Fibroblast of skin of back (primary cell): ENCODE data around the gene PTPRQ.

Experiments used
- DNase-seq: peaks from one replicate; pipeline ENCODE4 v3.0.0-alpha.2; 2013

The PTPRQ gene

DNA sequence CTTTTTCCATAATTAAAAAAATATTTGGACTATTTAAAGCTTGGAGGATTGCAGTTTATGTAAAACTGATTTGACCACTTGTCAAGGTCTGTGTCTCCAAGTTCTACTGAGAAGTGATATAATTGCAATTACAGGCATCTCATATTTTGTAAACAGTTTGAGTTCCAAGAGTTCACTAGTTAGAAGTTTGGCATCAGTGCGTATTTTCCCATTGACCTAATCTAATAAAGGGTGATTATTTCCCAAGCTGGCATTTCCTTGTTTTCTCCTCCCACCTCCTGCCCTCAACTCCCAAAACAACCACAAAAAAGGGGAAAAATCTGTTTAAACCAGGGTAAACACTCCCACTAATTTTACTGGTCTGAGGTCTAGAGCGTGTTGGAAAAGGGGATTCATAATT, 260.4 kb downstream of the PTPRQ start:
- DNase-seq = no peak

DNA sequence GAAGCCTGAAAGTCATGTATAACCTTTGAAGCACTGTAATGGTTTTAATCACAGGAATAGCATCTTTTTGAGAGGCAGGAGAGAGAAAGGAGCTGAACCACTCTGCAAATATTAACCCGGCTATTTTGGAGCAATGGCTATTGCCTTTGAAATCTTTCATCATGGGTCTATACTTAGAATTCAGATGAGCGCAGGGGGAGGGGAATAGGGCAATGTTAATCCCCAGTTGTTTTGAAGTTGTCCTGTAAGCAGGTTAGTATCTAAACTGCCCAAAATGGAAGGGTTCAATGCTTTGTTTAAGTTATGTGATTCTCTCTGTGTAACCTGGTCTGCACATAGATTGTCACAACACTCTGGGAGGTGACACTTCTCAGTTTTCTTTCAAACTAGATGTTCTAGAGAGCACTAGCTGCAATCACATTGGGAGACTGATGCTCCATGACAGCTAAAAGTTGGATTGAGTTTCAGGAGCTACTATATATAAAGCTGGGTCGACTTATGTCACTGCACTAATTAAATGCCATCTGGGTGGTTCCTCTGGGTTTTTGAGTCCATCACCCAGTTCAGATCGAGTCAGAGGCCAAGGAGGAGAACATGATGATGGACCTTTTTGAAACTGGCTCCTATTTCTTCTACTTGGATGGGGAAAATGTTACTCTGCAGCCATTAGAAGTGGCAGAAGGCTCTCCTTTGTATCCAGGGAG, 263.2 kb downstream of the PTPRQ start, which contains the start of gene MYF6:
Gene MYF6 (plus strand): TSS at position 509 of the 704 bp plus-strand sequence. CDS start 86 bp downstream, at position 595.
- DNase-seq = no peak

DNA sequence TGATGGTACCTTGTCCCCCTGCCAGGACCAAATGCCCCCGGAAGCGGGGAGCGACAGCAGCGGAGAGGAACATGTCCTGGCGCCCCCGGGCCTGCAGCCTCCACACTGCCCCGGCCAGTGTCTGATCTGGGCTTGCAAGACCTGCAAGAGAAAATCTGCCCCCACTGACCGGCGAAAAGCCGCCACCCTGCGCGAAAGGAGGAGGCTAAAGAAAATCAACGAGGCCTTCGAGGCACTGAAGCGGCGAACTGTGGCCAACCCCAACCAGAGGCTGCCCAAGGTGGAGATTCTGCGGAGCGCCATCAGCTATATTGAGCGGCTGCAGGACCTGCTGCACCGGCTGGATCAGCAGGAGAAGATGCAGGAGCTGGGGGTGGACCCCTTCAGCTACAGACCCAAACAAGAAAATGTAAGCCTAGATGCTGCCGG, 263.8 kb downstream of the PTPRQ start:
- DNase-seq = no peak

DNA sequence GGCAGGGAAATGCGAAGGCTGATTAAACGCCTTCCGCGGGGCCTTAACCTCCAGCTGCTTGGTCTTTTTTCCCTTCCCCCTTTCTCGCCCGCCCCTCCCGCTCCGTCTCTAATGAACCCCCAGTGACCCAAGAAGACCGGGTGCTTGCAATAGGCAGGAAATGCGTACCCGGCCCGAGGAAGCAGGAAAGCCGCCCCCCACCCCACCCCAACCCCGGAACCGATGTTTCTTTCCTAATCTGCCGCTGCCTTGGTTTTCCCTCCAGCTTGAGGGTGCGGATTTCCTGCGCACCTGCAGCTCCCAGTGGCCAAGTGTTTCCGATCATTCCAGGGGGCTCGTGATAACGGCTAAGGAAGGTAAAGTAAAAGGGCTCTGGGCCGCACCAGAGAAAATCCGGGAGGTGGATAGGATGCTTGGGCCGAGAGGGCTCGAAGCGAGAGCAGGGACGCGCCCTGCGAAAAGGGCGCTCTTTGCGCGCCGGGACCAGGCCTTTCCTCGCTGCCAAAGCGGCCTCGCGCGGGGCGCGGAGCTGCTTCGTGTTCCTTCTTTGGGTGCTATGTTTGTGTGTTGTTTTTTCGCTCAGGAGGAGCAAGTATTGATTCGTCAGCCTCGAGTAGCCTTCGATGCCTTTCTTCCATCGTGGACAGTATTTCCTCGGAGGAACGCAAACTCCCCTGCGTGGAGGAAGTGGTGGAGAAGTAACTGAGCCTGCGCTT, 264.4 kb downstream of the PTPRQ start:
- DNase-seq = peak; percentile 5

DNA sequence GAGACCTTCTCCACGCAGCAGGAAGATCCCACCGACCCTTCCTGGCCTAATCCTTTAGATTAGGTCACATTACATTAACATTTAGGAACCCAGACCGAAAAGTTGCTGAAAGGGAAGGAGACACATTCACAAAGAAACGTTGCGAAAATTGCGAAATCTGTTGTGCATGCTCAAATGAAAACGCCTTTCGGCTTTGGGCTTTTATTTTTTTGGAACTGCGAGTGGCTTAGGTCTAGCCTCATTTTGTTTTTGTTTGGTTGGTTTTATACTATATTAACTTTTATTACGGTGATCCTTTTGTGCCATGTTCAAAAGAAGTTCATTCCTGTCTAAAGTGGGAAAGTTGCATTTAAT, 264.9 kb downstream of the PTPRQ start:
- no peak for DNase-seq

DNA sequence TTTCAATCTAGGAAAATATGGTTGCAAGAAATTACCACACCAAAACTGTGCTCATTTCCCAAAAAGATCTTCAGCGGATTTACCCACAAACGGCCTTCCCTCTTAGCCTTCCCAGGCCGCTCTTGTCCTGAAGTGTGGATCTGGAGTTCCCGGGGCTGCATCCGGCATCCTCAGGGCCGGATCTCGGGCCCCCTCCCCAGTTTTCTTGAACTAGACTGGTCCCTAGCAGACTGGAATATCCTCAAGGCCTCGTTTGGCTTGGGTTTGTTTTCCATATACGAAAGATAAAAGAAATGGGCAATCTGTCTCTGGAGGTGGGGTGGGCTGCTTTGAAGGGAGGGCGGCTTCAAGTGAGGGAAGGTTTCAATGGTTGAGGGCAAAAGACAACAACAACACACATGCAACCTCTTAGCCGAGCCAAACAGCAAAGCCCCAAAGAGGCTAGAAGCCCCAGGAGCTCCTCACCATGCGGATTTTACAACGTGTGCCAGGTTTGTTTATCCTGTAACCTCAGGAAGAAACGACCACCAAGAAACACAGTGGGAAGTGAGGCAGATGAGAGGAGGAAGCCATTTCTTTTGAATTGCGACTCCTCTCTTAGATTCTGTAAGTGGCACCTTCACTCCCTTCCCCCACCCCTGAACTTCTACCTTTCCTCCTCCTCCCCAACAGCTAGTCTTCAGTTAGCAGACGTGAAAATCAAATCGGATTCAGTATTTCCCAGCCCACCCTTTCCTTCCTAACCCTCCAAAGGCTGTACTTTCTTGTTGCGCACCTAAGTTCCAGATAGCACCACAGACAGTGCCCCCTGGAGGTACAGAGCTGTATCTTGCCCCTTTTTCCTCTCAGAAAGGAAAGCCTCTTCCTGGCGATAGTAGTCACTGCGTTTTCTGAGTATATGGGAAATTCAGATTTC, 266.0 kb downstream of the PTPRQ start:
- DNase-seq = no peak

DNA sequence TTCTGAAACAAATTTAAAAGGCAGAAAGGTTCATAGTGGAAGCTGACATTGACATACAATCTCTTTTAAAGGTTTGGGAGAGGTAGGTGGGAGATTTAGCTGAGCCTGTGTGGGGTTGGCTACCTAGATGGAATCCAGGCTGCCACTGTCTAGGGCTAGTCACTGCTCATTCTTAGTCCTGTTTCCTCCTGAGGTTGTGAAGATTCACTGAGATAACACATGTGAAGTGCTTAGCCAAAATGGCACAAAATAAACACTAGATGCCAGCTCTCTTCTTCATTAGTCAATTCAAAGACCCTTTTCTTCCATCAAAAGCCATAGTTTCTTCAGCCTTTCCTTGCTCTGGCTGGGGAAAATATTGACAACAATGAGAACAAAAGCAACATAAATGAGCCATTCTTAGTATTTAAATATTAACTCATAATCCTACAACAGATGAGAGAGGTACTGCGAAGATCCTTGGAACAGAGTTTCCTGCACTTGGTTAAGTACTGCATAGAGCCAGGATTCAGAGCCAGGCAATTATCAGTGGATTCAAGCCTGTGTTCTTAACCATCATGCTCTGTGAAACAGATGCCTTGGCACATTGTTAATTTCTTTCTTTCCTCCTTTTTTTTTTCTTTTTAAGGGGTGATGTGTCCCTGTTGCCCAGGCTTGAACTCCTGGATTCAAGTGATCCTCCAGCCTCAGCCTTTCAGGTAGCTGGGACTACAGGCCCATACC, 266.9 kb downstream of the PTPRQ start:
- no peak for DNase-seq

DNA sequence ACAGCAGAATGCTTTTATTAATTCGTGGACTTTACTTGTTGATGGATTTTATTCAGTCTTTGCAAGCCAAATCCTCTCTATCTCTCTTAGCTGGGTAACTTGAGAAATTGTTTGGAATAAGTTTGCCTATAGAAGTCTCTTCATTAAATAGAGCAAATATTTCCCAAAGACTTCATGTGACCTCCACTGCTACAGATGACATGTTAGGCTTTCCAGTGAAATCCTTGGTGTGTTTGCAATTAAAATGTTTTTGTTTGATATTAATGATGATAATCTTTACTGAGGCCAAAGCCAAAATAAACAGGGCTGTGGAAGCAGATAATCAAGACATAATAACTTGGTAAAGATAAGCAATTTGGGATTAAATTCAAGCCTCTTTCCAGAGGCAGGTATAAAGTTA, 267.8 kb downstream of the PTPRQ start:
- no peak for DNase-seq

DNA sequence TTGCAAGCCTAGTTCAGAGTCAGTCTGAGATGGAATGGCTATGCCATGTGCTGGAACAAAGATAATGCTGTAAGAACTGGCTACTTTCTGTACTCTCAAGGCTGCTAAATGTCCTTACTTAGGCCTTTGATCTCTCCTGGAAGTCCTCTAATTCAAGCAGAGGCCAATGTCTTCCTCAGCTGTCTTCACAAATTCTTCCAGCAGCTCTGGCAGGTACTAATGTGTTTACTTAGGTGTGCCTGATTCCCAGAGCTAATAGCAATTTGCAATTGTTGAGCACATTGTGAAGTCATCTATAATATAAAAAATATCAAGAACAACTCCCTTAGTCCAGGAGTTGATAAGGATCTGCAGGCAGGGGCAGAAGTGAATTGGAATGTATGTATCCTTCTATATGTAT, 268.8 kb downstream of the PTPRQ start:
- DNase-seq = no peak

DNA sequence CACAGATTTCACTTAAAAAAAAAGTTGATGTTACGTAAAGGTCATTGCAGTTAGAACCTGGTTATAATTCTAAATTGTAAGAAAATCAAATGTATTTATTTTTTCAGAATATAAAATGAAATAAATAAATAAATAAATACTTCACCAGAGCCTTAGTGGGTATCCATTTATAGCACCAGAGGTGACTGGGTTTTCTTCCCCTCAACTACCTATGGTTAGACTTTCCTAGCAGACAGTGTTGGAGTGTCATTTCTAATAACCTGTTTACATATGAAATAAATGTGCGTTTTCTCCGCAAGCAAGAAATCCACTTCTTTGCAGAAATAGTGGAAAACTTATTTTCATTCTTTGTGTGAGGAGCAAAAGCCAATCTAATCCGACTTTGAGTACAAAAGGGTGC, 269.4 kb downstream of the PTPRQ start:
- DNase-seq = no peak

DNA sequence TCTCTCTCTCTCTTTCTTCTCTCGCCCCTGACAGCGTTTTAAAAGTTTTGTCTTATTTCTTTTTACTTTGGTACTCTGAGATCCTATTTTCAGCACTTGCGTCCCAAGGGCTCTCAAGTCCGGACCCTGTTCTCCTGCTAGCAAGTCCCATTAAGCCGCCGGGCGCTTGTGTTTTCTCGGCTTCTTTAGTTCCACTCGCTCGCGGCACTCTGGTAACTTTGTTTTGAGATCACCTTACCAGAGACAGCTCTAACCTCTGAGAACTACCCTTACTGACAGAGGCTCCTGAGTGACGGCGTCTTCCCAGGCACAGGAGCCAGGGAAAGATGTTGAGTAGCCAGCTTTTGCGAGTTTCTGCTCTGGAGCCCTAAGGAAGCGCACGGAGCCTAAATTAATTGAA, 270.0 kb downstream of the PTPRQ start:
- no peak for DNase-seq

DNA sequence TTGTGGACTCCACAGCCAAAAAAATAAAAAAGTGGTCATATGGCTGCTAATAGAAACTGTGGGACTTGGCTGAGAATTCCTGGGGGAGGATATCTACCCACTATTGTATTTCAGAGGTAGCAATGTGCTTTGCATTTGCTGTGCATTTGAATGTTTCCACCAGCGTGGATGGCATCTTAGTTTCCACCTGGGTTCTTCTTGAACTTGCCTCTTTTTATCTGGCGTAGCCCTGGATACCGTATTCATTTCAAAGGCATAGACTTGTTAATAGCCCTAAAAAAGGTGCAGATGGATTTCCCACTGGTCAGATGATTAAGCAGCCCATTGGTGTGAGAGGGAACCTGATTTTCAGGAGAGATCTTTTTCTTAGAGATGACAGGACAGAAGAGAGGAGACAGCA, 270.8 kb downstream of the PTPRQ start:
- DNase-seq = no peak

DNA sequence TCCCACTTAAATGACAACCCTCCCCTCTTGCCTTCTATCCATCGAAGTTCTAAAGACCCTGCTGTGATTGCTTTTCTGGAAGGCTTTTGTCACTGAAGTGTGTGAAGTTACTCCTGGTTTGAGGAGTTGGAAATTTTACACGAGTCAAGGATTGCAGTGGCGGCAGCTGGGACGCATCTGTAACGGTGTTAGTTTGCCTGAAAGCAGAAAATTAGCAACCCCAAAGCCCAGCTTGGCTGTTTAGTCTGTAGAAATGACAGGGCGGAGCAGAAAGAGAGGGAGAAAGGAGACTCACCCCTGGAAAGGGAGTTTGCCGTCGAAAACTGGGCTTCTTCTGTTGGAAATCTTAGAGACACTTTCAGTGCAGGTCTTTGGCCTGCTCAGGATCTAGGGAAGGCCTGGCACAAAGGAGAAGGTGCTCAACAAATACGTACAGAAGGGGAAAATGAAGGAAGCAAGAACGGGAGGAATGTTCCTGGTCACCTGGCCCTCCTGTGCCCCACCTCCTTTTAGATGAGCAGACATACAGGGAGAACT, 271.7 kb downstream of the PTPRQ start:
- DNase-seq = no peak

DNA sequence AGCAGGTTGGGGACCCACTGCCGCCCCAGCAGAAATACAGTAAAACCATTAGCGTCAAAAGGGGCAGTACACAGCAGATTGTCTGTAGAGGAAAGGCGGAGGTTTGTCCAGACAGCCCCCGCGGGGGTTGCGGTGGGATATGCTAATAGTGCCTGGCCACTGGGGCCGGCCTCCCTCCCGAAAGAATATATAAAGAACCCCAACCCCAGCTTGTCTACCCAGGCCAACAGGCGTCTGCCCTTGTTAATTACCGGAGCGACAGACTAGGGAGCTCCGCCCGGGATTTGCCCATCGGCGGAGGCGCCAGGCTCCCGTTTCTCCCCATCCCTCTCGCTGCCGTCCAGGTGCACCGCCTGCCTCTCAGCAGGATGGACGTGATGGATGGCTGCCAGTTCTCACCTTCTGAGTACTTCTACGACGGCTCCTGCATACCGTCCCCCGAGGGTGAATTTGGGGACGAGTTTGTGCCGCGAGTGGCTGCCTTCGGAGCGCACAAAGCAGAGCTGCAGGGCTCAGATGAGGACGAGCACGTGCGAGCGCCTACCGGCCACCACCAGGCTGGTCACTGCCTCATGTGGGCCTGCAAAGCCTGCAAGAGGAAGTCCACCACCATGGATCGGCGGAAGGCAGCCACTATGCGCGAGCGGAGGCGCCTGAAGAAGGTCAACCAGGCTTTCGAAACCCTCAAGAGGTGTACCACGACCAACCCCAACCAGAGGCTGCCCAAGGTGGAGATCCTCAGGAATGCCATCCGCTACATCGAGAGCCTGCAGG, 272.8 kb downstream of the PTPRQ start, which contains the start of gene MYF5:
Gene MYF5 (plus strand): TSS at position 217 of the 774 bp plus-strand sequence. CDS start 152 bp downstream, at position 369.
- no peak for DNase-seq

DNA sequence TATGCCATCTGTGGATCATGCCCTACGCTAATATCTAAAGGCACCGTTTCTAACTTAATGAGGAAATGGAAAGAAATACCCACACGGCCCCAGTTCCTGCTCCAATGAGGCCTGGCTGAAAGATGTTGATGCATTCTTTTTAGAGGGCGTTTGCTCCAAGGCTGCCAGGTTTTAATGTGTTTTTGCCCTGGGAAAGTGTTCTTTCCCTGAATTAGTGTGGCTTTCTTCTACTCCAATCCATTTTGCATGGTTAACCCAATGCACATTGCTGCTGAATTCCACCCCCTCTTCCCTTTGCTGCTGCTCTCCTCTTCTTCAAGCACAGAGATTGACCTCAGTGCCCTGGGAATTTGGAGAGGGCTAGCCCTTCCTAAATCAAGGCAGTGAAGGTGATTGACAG, 273.8 kb downstream of the PTPRQ start:
- DNase-seq = no peak

DNA sequence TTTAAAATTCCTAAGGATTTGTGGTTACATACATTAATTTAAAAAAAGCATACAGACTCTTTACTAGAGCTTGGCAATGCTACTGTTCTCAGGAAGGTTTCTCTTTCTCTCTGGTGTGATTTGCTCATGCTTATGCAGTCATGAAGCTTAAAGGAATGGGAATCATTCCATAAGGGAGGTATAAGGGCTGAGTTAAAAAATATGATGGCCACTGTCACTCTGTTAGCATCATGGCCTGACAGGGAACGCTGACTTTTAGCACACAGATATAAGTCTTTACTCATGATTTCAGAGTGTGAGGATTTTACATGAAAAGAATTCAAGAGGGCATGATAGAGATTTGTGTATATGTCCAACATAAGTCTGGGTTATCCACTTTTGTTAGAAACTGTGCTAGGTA, 276.5 kb downstream of the PTPRQ start:
- no peak for DNase-seq

DNA sequence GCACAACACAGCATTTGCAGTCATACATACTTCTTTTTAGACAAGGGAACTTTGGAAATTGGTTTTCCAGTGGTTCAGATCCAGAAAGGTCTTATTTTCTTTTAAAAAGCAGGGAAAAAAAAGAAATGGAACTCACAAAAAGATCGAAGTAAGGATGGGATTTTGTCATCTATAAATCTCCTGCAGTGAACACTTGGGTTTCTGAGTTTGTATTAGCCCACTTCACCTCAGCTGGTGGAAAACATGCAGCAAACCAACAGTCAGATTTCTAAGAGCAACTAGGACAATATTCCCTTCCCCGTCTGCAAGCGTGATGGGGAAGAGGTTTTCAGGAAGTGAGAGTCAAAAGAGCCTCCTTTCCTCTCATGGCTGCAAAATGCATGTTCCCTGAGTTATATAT, 277.3 kb downstream of the PTPRQ start:
- DNase-seq = no peak
